ENCODE measurements around the gene KIF7. TPM values are rescaled to one million over a fixed set of nuclear protein-coding genes. Genes with fewer than 3 reads are reported as not detected.

KIF7 gene
- total and polyA plus RNA-seq, 2 of the 4 experiments (the other 2 are of a cell fraction) = 5.0 to 9.0 TPM

GRCh38 chr15:89642106-89642505, 13.2 kb downstream of the KIF7 start:
- H3K23ac ChIP-seq (ENCODE audit: low read depth, low read length) = no peak overlapping the region
- H2BK120ac ChIP-seq (ENCODE audit: low read depth, low read length) = no peak overlapping the region
- ChIA-PET CTCF (interaction anchor here (0.6 kb wide), 1 partner anchor 131 kb away, joined by 6 read pairs; no protein-coding TSS in a partner anchor), POLR2A (ENCODE audit: unreplicated experiment) (no interaction called here)
- H3K18ac ChIP-seq (ENCODE audit: low read depth, low read length) = no peak overlapping the region
- H3K4me3 ChIP-seq (ENCODE audit: insufficient read depth, low read depth, low read length) = no peak overlapping the region
- ATAC-seq (ENCODE audit: low read depth) = no peak
- no peak overlapping the region for H4K5ac ChIP-seq (ENCODE audit: low read depth, low read length)
- no peak overlapping the region for H2BK20ac ChIP-seq (ENCODE audit: low read depth, low read length)
- H3K36me3 ChIP-seq (ENCODE audit: control insufficient read depth, insufficient read depth, low read length) = peaks cover 32% of the 10 kb centered on the region
- H3K79me1 ChIP-seq (ENCODE audit: low read depth in 1 of 2, low read length in 2 of 2) = peaks cover 3% of the 10 kb centered on the region in 2 experiments; a peak in 1 of 4 replicates
- H2AK5ac ChIP-seq (ENCODE audit: low read depth, low read length) = no peak overlapping the region
- H4K91ac ChIP-seq (ENCODE audit: insufficient read depth, low read depth, low read length) = no peak overlapping the region
- in situ Hi-C loops (cut with MboI; ENCODE audit: low sequenced_read_pairs) = no loop called here
- no peak overlapping the region for H3K9ac ChIP-seq (ENCODE audit: low read depth, low read length)
- no peak overlapping the region for H3K14ac ChIP-seq (replicated peaks; ENCODE audit: low read depth, low read length)
- dilution Hi-C loops (cut with HindIII; ENCODE audit: low sequenced_read_pairs, unreplicated experiment) = no loop called here
- no peaks in the 10 kb centered on the region for H3K27me3 ChIP-seq (ENCODE audit: control insufficient read depth, insufficient read depth, low read length)
- no peak overlapping the region for H2AK9ac ChIP-seq (replicated peaks; ENCODE audit: low read depth, low read length, poor library complexity)
- no peak overlapping the region for H3K4ac ChIP-seq (ENCODE audit: low read depth, low read length)
- TF ChIP-seq SMC3 (IDR thresholded peaks at IDR 0.05; ENCODE audit: low read depth, low read length) (no peak), MXI1 (IDR thresholded peaks at IDR 0.05; ENCODE audit: borderline replicate concordance, low read depth, low read length) (no peak), NFE2L2 (IDR thresholded peaks at IDR 0.05; ENCODE audit: low read depth, low read length) (no peak), FOS (IDR thresholded peaks at IDR 0.05; ENCODE audit: low read depth, low read length) (no peak), RCOR1 (IDR thresholded peaks at IDR 0.05; ENCODE audit: insufficient replicate concordance, low read length) (no peak), MAZ (IDR thresholded peaks at IDR 0.05; ENCODE audit: borderline replicate concordance, low read depth, low read length) (no peak), CTCF (conservative IDR thresholded peaks at IDR 0.05; ENCODE audit: low read depth, low read length) (no peak), RFX5 (IDR thresholded peaks at IDR 0.05; ENCODE audit: low read depth, low read length) (no peak), USF2 (IDR thresholded peaks at IDR 0.05; ENCODE audit: low read depth, low read length) (no peak), RAD21 (IDR thresholded peaks at IDR 0.05; ENCODE audit: low read length) (no peak), POLR2A (IDR thresholded peaks at IDR 0.05; ENCODE audit: low read depth, low read length) (no peak), CEBPB (IDR thresholded peaks at IDR 0.05; ENCODE audit: low read depth, low read length) (no peak), CHD1 (IDR thresholded peaks at IDR 0.05; ENCODE audit: low read depth, low read length) (no peak), BHLHE40 (IDR thresholded peaks at IDR 0.05; ENCODE audit: low read depth, low read length) (no peak), ELK1 (IDR thresholded peaks at IDR 0.05; ENCODE audit: borderline replicate concordance, low read depth, low read length) (no peak), MAFK (IDR thresholded peaks at IDR 0.05; ENCODE audit: low read depth, low read length) (no peak)
- 93% methylated on average over 13 of the region's 16 CpGs; no CpG with 5 or more reads in 1 of the 2 experiments for WGBS, 2 experiments (ENCODE audit: extremely low coverage in 2 of 2, insufficient read length in 1 of 2)
- H3K9me1 ChIP-seq (ENCODE audit: insufficient read depth, low read length) = peaks cover 3% of the 10 kb centered on the region; the same call in 1 of the 2 replicates
- H3K4me2 ChIP-seq (ENCODE audit: low read depth, low read length) = no peak overlapping the region
- H2AFZ ChIP-seq (replicated peaks; ENCODE audit: low read length, poor library complexity) = no peak overlapping the region
- peaks cover 2% of the 10 kb centered on the region; the same call in 1 of the 2 replicates for H3K4me1 ChIP-seq (ENCODE audit: control insufficient read depth, insufficient read depth, low read length)
- H3K27ac ChIP-seq (ENCODE audit: insufficient read depth, low read length) = no peak overlapping the region
- no peak overlapping the region for H2BK15ac ChIP-seq (ENCODE audit: low read depth, low read length)
- H4K20me1 ChIP-seq (ENCODE audit: insufficient read depth, low read length) = 0 out of 2 replicates have a peak, but pooled peaks cover 3% of the 10 kb centered on the region
- H3K9me3 ChIP-seq (ENCODE audit: control insufficient read depth, insufficient read depth, low read length) = no peaks in the 10 kb centered on the region
- no peak overlapping the region for H4K8ac ChIP-seq (ENCODE audit: low read depth in 2 of 2, low read length in 2 of 2)
- intact Hi-C loops (cut with micrococcal nuclease) = no loop called here
- DNase-seq = no peak
- no TSS peak for BruUV-seq (replicated peaks)
- H3K56ac ChIP-seq (ENCODE audit: extremely low read depth, insufficient read depth, low read length) = no peak overlapping the region
- H2BK5ac ChIP-seq (ENCODE audit: low read depth, low read length, poor library complexity, severe bottlenecking) = no peak overlapping the region
